OCI-LY1 (cell line): Measurements from ENCODE around the gene UBE2Z.

Experiments used
- H2AFZ ChIP-seq: fragments of 200-600 bp; sonication (generic), shearing (Covaris generic); 2 replicates; pipeline ENCODE4 v1.6.0; 2014; ENCODE audit warnings: antibody characterized with exemption, mild to moderate bottlenecking, low read length
- H3F3A ChIP-seq: fragments of 200-600 bp; sonication (generic), shearing (Covaris generic); 2 replicates; pipeline ENCODE4 v1.6.0; 2014; ENCODE audit warnings: mild to moderate bottlenecking, antibody characterized with exemption, low read length, moderate library complexity; ENCODE audit not compliant: insufficient read depth
- H3K27ac ChIP-seq: fragments of 200-600 bp; sonication (generic); 2 replicates; pipeline ENCODE4 v1.5.1; 2014; ENCODE audit warnings: low read length, mixed run types, mild to moderate bottlenecking, low read depth; ENCODE audit not compliant: poor library complexity, severe bottlenecking
- H3K27me3 ChIP-seq: fragments of 200-600 bp; sonication (generic); 2 replicates; pipeline ENCODE4 v1.6.0; 2014; ENCODE audit warnings: antibody characterized with exemption, mild to moderate bottlenecking, low read length, moderate library complexity; ENCODE audit not compliant: insufficient read depth
- H3K36me3 ChIP-seq: fragments of 200-600 bp; sonication (generic); 2 replicates; pipeline ENCODE4 v1.6.1; 2014; ENCODE audit warnings: mild to moderate bottlenecking, antibody characterized with exemption, low read length, moderate library complexity, mixed read lengths; ENCODE audit not compliant: insufficient read depth
- H3K4me1 ChIP-seq: fragments of 200-600 bp; sonication (generic); 2 replicates; pipeline ENCODE4 v1.5.1; 2014; ENCODE audit warnings: mild to moderate bottlenecking, low read length, moderate library complexity; ENCODE audit not compliant: insufficient read depth, severe bottlenecking
- H3K4me2 ChIP-seq: fragments of 200-600 bp; sonication (generic), shearing (Covaris generic); 2 replicates; pipeline ENCODE4 v1.6.1; 2014; ENCODE audit warnings: low read length
- H3K4me3 ChIP-seq: fragments of 200-600 bp; sonication (generic); 2 replicates; pipeline ENCODE4 v1.5.1; 2014; ENCODE audit warnings: low read length, low read depth, mild to moderate bottlenecking, mixed read lengths; ENCODE audit not compliant: poor library complexity, severe bottlenecking
- H3K79me2 ChIP-seq: fragments of 200-600 bp; shearing (Covaris generic); 2 replicates; pipeline ENCODE4 v1.6.1; 2016; ENCODE audit warnings: mixed run types, low read length, mixed read lengths; ENCODE audit not compliant: insufficient read depth
- H3K9ac ChIP-seq: fragments of 200-600 bp; sonication (generic), shearing (Covaris generic); 2 replicates; pipeline ENCODE4 v1.6.1; 2014; ENCODE audit warnings: mild to moderate bottlenecking, low read length, mixed read lengths
- H3K9me2 ChIP-seq: fragments of 200-600 bp; sonication (generic), shearing (Covaris generic); 2 replicates; pipeline ENCODE4 v1.6.1; 2014; ENCODE audit warnings: low read depth, mild to moderate bottlenecking, low read length, mixed read lengths
- H3K9me3 ChIP-seq: fragments of 200-600 bp; shearing (Covaris generic); 2 replicates; pipeline ENCODE4 v1.6.1; 2014; ENCODE audit warnings: low read length, mixed read lengths
- H4K20me1 ChIP-seq: fragments of 200-600 bp; sonication (generic), shearing (Covaris generic); 2 replicates; pipeline ENCODE4 v1.6.0; 2016; ENCODE audit warnings: mild to moderate bottlenecking, low read length; ENCODE audit not compliant: insufficient read depth
- EZH2 ChIP-seq: fragments of 200-600 bp; sonication (generic), shearing (Covaris generic); IDR thresholded peaks from 2 replicates; pipeline ENCODE4 v1.8.0; 2017; ENCODE audit warnings: borderline replicate concordance, mixed run types, mild to moderate bottlenecking, antibody characterized with exemption, low read length, moderate library complexity, mixed read lengths
- TF ChIP-seq, protein P1 (sequence below): fragments of 200-600 bp; sonication (generic), shearing (Covaris generic); IDR thresholded peaks from 2 replicates; pipeline ENCODE4 v1.5.1; 2017; ENCODE audit warnings: mild to moderate bottlenecking, antibody characterized with exemption, low read length, moderate library complexity, mixed read lengths

Gene UBE2Z

DNA sequence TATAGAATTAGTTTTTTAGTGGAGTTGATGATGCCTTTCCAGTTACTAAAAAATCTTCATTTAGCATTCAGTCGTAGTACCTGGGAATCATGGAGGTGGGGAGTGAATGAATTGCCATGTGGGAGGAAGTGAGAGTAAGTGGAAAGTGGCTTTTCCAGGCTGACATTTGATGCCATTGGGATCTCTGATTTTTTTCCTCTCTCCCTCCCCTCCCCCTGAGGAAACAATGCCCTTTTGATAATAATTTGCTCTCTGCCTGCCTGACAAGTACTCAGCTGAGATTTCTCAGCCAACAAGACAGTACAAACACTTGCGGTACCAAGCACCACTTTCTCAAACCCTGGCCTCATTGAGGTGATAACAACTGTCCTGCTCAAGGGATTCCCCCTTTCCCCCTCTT, 2.2 kb downstream of the UBE2Z start:
- H3K79me2 ChIP-seq: peaks cover 42% of the 10 kb centered on the region
- no peaks in the 10 kb centered on the region for H3K9me3 ChIP-seq
- H3K27ac ChIP-seq: no peak overlapping the region
- H3K27me3 ChIP-seq: no peaks in the 10 kb centered on the region
- TF ChIP-seq EZH2: no peak
- TF ChIP-seq, protein P1, sequence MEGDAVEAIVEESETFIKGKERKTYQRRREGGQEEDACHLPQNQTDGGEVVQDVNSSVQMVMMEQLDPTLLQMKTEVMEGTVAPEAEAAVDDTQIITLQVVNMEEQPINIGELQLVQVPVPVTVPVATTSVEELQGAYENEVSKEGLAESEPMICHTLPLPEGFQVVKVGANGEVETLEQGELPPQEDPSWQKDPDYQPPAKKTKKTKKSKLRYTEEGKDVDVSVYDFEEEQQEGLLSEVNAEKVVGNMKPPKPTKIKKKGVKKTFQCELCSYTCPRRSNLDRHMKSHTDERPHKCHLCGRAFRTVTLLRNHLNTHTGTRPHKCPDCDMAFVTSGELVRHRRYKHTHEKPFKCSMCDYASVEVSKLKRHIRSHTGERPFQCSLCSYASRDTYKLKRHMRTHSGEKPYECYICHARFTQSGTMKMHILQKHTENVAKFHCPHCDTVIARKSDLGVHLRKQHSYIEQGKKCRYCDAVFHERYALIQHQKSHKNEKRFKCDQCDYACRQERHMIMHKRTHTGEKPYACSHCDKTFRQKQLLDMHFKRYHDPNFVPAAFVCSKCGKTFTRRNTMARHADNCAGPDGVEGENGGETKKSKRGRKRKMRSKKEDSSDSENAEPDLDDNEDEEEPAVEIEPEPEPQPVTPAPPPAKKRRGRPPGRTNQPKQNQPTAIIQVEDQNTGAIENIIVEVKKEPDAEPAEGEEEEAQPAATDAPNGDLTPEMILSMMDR: no peak
- H3K4me1 ChIP-seq: peaks cover 27% of the 10 kb centered on the region
- H3K36me3 ChIP-seq: peaks cover 50% of the 10 kb centered on the region
- H2AFZ ChIP-seq: no peak overlapping the region
- H3K4me3 ChIP-seq: no peak overlapping the region
- H3K4me2 ChIP-seq: peak overlapping the region; percentile 84
- H3F3A ChIP-seq: no peaks in the 10 kb centered on the region
- H4K20me1 ChIP-seq: 0 out of 2 replicates have a peak, but pooled peaks cover 2% of the 10 kb centered on the region
- H3K9ac ChIP-seq: no peak overlapping the region
- H3K9me2 ChIP-seq: no peaks in the 10 kb centered on the region

DNA sequence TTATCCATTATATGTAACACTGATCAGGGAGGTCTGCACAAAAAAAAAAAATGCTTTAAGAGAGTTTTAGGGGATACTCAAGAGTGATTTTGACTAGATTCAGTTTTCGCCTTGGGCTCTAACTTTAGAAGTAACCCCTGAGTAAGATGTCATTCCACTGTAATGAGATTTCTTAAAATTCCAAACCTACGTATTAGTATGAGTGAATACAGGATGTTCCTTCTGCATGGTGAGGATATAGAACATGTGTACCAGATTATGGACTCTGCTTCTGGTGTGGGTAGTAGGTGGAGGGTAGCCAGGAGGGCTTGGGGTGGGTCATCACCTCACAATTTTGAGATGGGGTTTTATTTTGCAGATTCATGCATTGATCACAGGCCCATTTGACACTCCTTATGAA, 4.3 kb downstream of the UBE2Z start:
- no peaks in the 10 kb centered on the region for H3K9me3 ChIP-seq
- peaks cover 25% of the 10 kb centered on the region for H3K4me1 ChIP-seq
- H3K36me3 ChIP-seq: peaks cover 69% of the 10 kb centered on the region
- H3K27me3 ChIP-seq: no peaks in the 10 kb centered on the region
- peaks cover 42% of the 10 kb centered on the region for H3K79me2 ChIP-seq
- H2AFZ ChIP-seq: no peak overlapping the region
- H3K9ac ChIP-seq: no peak overlapping the region
- no peaks in the 10 kb centered on the region for H3F3A ChIP-seq
- no peak overlapping the region for H3K4me2 ChIP-seq
- H3K27ac ChIP-seq: no peak overlapping the region
- H3K4me3 ChIP-seq: no peak overlapping the region
- 0 out of 2 replicates have a peak, but pooled peaks cover 2% of the 10 kb centered on the region for H4K20me1 ChIP-seq
- H3K9me2 ChIP-seq: no peaks in the 10 kb centered on the region
- TF ChIP-seq, protein P1: no peak
- no peak for TF ChIP-seq EZH2

DNA sequence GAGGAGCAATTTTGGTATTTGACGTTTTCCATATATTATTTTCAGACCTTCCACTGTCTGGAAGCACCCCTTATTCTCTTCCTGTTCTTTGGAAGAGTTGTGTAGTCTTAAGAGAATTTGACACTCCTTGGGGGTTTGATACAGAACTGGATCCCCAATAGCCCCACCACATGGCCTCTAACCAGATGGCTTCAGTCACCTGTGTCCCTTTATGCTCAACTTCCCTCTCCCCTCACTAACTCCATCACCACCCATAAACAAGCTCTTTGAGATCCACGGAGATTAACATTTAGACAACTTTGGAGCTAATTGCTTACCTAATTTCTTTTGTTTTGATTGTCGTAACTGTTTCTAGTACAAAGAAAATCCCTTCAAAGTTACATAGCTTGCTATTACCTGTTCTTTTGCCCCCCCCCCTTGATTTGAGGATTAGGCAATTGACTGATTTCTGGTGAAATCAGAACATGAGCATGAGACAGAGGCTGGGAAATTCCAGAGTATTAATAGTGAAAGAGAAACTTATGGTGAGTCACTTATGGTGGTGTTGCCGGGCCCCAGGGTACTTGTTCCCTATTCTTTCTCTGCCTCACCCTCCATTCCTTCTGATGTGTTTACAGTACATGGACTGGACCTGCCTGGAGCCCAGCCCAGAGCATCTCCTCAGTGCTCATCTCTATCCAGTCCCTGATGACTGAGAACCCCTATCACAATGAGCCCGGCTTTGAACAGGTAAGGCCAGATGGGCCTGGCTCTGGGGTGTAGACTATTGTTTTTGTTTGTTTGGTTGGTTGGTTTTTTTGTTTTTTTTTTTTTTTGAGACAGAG, 7.5 kb downstream of the UBE2Z start:
- TF ChIP-seq, protein P1: no peak
- no peak for TF ChIP-seq EZH2
- H4K20me1 ChIP-seq: no peaks in the 10 kb centered on the region
- peaks cover 92% of the 10 kb centered on the region for H3K36me3 ChIP-seq
- no peak overlapping the region for H2AFZ ChIP-seq
- no peak overlapping the region for H3K27ac ChIP-seq
- H3K9me3 ChIP-seq: no peaks in the 10 kb centered on the region
- H3K4me1 ChIP-seq: peaks cover 5% of the 10 kb centered on the region
- H3K4me2 ChIP-seq: no peak overlapping the region
- peaks cover 33% of the 10 kb centered on the region for H3K79me2 ChIP-seq
- H3K9ac ChIP-seq: no peak overlapping the region
- no peak overlapping the region for H3K4me3 ChIP-seq
- H3F3A ChIP-seq: no peaks in the 10 kb centered on the region
- no peaks in the 10 kb centered on the region for H3K27me3 ChIP-seq
- no peaks in the 10 kb centered on the region for H3K9me2 ChIP-seq
